GM12873 (cell line): ENCODE data around the gene ZNF189.

Experiments used
- TF ChIP-seq, protein P1 (sequence below): IDR thresholded peaks from 2 replicates; pipeline ENCODE4 v1.5.1; 2012; ENCODE audit warnings: low read depth, mild to moderate bottlenecking, moderate library complexity, low read length, control low read depth; ENCODE audit not compliant: insufficient read depth; ENCODE audit errors: missing control alignments

Gene ZNF189

DNA sequence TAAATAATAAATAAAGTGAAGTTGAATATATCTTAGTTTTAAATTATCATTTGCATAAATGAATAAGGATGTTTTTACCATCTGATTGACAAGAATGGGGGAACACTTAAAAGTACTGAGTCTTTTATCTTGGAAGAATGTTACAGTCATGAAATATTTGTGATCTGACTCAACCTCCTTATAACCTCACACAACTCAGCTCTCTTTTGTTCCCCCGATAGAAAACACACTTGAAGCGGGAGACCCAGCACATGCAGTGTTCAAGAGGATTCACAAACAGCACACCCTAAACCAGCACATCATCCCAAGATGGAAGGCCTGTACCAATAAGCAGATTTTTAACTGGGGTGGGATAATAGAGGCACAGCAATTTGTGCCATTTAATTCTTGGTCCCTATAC, 29.4 kb upstream of the ZNF189 start:
- TF ChIP-seq, protein P1, sequence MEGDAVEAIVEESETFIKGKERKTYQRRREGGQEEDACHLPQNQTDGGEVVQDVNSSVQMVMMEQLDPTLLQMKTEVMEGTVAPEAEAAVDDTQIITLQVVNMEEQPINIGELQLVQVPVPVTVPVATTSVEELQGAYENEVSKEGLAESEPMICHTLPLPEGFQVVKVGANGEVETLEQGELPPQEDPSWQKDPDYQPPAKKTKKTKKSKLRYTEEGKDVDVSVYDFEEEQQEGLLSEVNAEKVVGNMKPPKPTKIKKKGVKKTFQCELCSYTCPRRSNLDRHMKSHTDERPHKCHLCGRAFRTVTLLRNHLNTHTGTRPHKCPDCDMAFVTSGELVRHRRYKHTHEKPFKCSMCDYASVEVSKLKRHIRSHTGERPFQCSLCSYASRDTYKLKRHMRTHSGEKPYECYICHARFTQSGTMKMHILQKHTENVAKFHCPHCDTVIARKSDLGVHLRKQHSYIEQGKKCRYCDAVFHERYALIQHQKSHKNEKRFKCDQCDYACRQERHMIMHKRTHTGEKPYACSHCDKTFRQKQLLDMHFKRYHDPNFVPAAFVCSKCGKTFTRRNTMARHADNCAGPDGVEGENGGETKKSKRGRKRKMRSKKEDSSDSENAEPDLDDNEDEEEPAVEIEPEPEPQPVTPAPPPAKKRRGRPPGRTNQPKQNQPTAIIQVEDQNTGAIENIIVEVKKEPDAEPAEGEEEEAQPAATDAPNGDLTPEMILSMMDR = no peak

DNA sequence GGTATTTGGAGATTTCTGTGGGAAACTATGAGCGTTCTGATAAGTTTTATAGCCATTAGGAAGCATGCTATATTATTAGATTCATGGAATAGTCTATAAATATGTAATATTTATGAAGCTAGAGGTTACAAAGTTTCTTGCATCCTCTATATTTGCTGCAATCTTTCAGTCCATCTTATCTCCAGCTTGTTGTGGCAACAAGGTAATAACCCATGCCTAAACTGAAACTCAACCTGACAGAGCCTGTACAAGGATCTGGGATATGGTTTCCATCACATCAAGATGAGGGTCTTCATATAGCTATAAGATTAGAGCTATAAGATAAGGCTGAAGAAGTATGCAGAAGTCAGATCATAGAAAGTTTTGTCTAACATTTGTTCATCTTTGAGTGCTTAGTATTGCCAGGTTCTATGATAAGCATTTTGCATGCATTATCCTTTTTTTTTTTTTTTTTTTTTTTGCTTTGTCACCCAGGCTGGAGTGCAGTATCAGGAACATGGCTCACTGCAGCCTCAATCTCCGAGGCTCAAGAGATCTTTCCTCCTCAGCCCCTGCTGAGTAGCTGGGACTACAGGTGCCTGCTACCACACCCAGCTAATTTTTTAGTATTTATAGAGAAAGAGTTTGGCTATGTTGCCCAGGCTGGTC, 28.6 kb upstream of the ZNF189 start:
- TF ChIP-seq, protein P1 = no peak

DNA sequence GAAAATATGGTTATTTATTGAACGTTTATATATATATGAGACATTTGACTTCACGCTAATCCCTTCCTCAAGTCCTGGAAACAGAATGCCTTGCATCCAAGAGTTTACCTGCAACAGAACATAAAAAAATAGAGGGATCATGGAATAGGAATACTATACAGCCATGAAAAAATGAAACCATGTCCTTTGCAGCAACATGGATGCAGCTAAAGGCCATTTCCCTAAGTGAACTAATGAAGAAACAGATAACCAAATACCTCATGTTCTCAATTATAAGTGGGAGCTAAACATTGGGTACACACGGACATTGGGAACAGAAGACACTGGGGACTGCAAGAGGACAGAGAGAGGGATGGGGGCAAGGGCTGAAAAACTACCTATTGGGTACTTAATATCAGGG, 26.8 kb upstream of the ZNF189 start:
- TF ChIP-seq, protein P1 = no peak

DNA sequence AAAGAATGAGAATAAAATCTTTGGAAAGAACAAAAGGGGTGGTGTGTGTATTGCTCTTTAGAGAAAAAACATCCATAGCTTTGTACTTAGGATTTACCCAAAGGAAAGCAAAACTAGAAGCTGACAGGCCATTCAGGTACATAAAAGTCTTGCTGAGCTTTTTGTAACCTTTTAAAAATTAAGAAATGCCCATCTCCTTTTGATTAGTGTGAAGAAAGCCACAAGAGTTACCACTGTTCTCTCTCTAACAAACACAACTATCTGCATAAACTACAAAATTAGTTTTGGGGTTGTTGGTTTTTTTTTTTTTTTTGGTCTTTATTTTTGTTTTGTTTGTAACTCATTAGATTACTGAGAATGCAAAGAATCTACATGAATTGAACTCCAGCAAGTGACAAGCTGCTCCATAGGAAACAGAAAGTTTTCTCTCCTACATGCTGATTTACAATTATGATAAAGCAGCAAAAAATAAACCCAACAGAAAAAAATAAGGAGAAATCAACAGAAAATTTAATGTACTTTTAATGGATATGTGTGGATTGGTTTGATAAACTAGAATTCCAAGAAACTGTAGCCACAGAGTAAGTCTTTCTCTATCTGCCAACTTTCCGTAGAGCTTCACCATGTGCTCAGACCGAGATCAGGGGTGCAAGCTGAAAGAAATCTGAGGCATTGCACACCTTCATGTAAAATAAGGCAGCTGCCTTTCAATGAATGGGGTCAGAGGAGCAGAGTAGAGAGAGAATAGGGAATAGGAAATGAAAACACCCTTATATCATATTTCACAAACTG, 26.1 kb upstream of the ZNF189 start:
- TF ChIP-seq, protein P1 = no peak

DNA sequence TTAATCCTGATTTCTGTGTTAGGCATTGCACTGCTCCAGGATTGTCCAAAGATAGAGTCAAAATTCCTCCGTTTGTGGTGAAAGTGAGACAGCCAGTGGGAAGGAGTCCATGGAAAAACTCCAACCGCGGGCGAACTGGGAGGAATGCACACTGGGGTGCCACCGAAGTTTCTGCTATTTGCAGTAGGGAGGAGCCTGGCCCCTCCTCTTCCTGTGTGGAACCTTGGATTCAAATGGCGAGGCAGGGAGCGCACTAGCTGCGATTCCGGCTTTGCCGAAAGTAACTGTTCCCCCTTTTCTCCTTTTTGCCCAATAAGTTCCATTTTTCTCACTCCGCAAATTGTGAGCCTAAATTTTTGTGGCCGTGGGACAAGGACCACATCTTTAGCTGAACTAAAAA, 23.1 kb upstream of the ZNF189 start:
- TF ChIP-seq, protein P1 = no peak

DNA sequence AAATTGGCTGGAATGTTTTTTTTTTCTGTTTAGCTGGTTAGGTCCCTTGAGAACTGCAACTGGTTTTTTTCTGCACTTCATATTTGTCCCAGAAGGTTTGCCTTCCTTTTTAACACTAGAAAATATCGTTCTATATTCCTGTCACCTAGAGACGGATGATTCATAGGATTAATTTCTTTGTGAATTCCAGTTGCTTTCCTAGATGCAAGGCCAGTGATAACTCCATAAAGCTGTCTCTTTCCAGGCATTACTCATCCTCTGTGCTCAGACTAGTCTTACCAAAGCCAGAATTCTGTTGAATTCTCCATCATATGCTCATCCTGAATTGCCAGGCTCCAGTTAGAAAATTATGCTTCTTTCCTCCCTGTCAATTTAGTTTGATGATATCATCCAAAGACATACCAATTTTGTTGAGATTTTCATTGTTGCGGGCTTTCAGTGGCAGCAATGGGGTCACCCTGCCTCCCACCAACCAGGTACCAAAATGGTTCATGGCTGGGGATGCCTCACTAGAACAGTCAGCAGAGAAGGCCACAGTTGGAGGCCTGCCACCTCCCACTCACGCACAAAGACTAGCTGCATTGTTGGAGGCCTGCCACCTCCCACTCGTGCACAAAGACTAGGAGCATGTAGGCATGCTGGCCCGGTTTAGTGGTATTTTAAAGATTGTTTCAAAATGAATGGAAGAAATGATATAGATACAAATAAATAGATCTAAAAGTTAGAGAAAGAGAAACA, 22.4 kb upstream of the ZNF189 start:
- TF ChIP-seq, protein P1 = no peak

DNA sequence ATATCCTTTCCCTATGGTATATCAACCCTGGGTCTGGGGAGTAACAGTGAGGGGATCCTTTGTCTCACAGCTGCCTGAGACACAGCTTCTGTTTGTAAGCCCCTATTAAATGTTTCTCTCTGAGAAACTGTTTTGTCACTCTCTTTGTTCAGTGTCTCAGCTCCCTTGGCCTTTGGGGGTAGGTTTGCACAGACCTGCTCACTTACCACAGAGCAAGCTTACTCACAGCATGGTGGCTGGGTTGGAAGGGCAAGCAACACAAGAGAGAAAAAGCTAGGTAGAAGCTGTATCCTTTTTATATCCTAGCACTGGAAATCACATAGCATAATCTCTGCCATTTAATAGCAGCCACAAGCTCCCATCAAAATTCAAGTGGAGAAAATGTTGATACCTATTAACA, 18.4 kb upstream of the ZNF189 start:
- TF ChIP-seq, protein P1 = no peak
